Common myeloid progenitor, CD34-positive (primary cell): ENCODE results near the gene GTF2H4.
A peak's percentile ranks its signal among the peaks of the same experiment; 100 is the strongest.

Experiments used
- CTCF ChIA-PET: fragments of 350-600 bp; sonication (Branson Sonifier 250); formaldehyde crosslinking; loops from one replicate; lab custom pipeline; 2021; ENCODE audit warnings: antibody characterized with exemption; lab: Charles Lee
- POLR2A ChIA-PET: fragments of 350-600 bp; sonication (Branson Sonifier 250); formaldehyde crosslinking; loops from one replicate; lab custom pipeline; 2021; ENCODE audit warnings: antibody characterized with exemption; lab: Charles Lee
- DNase-seq, 3 donors: peaks; one replicate each; pipeline versions ENCODE4 v3.0.0 to v3.0.0-alpha.2; 2013
- H3K27ac ChIP-seq, 2 experiments: 1 replicate in 1 of 2; 2 replicates in 1 of 2; pipeline ENCODE4 v1.7.0; 2013; ENCODE audit warnings: inconsistent platforms in 2 of 2, low read length in 2 of 2, mild to moderate bottlenecking in 2 of 2, low read depth in 1 of 2, moderate library complexity in 1 of 2; ENCODE audit not compliant: severe bottlenecking in 2 of 2, insufficient read depth in 1 of 2, poor library complexity in 1 of 2
- H3K27me3 ChIP-seq, 5 experiments: replicated peaks in 2 of 5; 1 replicate in 3 of 5; 2 replicates in 2 of 5; pipeline versions ENCODE4 v1.6.1 to v1.7.0; 2013; ENCODE audit warnings: low read length in 4 of 5, mild to moderate bottlenecking in 2 of 5, moderate library complexity in 2 of 5, inconsistent platforms in 1 of 5; ENCODE audit not compliant: insufficient read depth in 5 of 5, control insufficient read depth in 4 of 5
- H3K36me3 ChIP-seq, 4 experiments: 1 replicate in 2 of 4; 2 replicates in 2 of 4; pipeline versions ENCODE4 v1.6.1 to v1.7.0; 2013; ENCODE audit warnings: low read length in 3 of 4, control low read depth in 1 of 4, mild to moderate bottlenecking in 1 of 4; ENCODE audit not compliant: control insufficient read depth in 4 of 4, insufficient read depth in 4 of 4
- H3K4me1 ChIP-seq, 4 experiments: 1 replicate in 3 of 4; 2 replicates in 1 of 4; pipeline versions ENCODE4 v1.6.1 to v1.7.1; 2013; ENCODE audit warnings: low read length in 3 of 4, mild to moderate bottlenecking in 3 of 4, control low read depth in 1 of 4, inconsistent platforms in 1 of 4, moderate library complexity in 1 of 4; ENCODE audit not compliant: control insufficient read depth in 4 of 4, insufficient read depth in 4 of 4; ENCODE audit errors: control extremely low read depth in 1 of 4
- H3K4me3 ChIP-seq, 7 experiments: 1 replicate in 4 of 7; 2 replicates in 3 of 7; pipeline versions ENCODE4 v1.5.1 to v1.7.0; 2013; ENCODE audit warnings: mild to moderate bottlenecking in 7 of 7, low read length in 6 of 7, moderate library complexity in 6 of 7, inconsistent platforms in 2 of 7, low read depth in 2 of 7, control low read depth in 1 of 7; ENCODE audit not compliant: insufficient read depth in 4 of 7, control insufficient read depth in 1 of 7; ENCODE audit errors: extremely low read depth in 1 of 7
- H3K9me3 ChIP-seq, 5 experiments: 1 replicate in 4 of 5; 2 replicates in 1 of 5; pipeline versions ENCODE4 v1.6.1 to v1.7.1; 2013; ENCODE audit warnings: low read length in 4 of 5, mild to moderate bottlenecking in 2 of 5, inconsistent platforms in 1 of 5, low read depth in 1 of 5, moderate library complexity in 1 of 5; ENCODE audit not compliant: control insufficient read depth in 4 of 5, insufficient read depth in 2 of 5; ENCODE audit errors: control extremely low read depth in 1 of 5
- WGBS: methylation state at CpG from one replicate; pipeline ENCODE4 v1.1.5; 2013; ENCODE audit not compliant: insufficient coverage; 5-methylcytosine and 5-hydroxymethylcytosine counted together

Gene GTF2H4

DNA sequence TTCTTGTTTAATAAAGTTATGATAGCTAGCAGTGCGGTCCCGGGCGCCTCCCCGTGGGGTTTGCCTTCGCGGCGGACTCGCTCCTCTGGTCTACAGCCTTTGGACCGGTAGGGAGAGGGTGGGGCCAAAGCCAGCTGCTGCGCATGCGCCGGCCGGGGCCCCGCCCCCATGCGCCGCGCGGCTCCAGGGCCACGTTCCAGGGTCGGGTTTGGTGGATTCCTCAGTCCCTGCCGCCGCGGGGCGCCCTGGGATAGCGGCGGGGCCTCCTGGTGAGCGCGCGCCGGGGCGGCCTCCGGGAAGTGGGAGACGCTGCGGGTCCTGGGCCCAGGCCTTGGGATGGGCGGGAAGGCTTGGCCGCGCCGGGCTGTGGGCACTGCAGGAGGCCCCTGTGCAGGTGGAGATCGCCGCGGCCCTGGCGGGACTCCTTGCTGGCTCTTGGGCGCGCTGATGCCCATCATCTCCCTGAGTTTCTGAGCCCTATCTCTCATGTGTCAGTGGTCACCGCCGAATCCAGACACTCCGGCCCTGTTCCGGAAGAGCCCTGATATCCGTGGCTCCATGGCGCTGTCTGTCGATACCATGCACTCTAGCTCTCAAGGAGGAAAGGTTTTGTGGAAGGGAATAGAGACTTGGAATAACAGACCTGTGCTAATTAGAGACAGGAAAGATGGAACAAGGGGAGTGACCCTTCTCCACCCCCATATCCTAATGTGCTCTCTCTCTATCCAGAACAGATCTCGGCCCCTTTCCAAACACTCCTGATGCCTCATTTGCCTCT lies 6.3 kb downstream of the GTF2H4 start, which contains the start of gene VARS2:
Gene VARS2 (plus strand): TSS at position 163 of the 778 bp plus-strand sequence. CDS start 599 bp downstream, at position 762.
- H3K27me3 ChIP-seq, result no peaks in the 10 kb centered on the region
- peaks cover 3 to 50% (median 37%) of the 10 kb centered on the region in 4 experiments for H3K36me3 ChIP-seq
- peak within 1 kb of the TSS; percentile 15 to 88 (median 76) for H3K4me3 ChIP-seq
- peak; percentile 85 to 88 (median 86) for DNase-seq
- CTCF ChIA-PET, result interaction anchor here (0.5 to 11.1 kb wide), 26 partner anchors 9 to 284 kb away, joined by 3 to 119 read pairs (median 6); partner anchors contain the start of genes DDR1 and MUCL3
- WGBS, result under 1% methylated on average over 44 of the region's 52 CpGs
- POLR2A ChIA-PET, result interaction anchor here (0.6 to 1.0 kb wide), 3 partner anchors 62 to 172 kb away, joined by 3 to 4 read pairs (median 3); no protein-coding TSS in a partner anchor
- peaks cover 0 to 23% (median 22%) of the 10 kb centered on the region in 4 experiments for H3K4me1 ChIP-seq
- H3K27ac ChIP-seq, result peak within 1 kb of the TSS in 1 of 2 experiments; percentile 67
- no peaks in the 10 kb centered on the region for H3K9me3 ChIP-seq

GRCh38 chr6:30914854-30915590 lies 7.0 kb downstream of the GTF2H4 start:
- WGBS, result 54% methylated on average over 12 of the region's 17 CpGs
- no peaks in the 10 kb centered on the region for H3K27me3 ChIP-seq
- H3K9me3 ChIP-seq, result no peaks in the 10 kb centered on the region
- H3K27ac ChIP-seq, result peak overlapping the region in 1 of 2 experiments; percentile 67
- peaks cover 3 to 57% (median 39%) of the 10 kb centered on the region in 4 experiments for H3K36me3 ChIP-seq
- ChIA-PET CTCF (interaction anchor here (0.6 to 11.1 kb wide), 32 partner anchors 9 to 285 kb away, joined by 3 to 119 read pairs (median 5); partner anchors contain the start of genes DDR1, MUCL3 and PSORS1C1), POLR2A (interaction anchor here (0.6 to 0.8 kb wide), 3 partner anchors 25 to 172 kb away, joined by 3 to 4 read pairs (median 3); no protein-coding TSS in a partner anchor)
- peak in 1 of 3 donors; percentile 13 for DNase-seq
- peak overlapping the region in 6 of 7 experiments; percentile 15 to 88 (median 80) for H3K4me3 ChIP-seq
- peaks cover 0 to 23% (median 22%) of the 10 kb centered on the region in 4 experiments for H3K4me1 ChIP-seq

DNA sequence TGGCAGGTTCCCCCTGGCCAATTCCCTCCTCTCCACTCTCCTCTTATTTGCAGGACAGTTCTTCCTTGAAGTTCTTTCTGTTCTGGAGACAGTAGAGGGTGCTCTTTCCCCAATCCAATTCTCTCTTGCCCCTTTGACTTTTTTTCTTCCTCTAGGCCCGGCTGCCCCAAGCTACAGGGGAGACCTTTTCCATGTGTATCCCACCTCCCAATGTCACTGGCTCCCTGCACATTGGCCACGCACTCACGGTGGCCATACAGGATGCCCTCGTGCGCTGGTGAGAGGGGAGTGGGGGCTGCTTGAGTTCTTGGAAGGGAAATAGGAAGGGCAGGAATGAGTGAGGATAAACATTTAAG lies 7.6 kb downstream of the GTF2H4 start:
- H3K27me3 ChIP-seq, result no peaks in the 10 kb centered on the region
- no peaks in the 10 kb centered on the region for H3K9me3 ChIP-seq
- POLR2A ChIA-PET, result interaction anchor here (0.6 kb wide), 2 partner anchors 24 to 43 kb away, joined by 3 read pairs; no protein-coding TSS in a partner anchor
- H3K4me3 ChIP-seq, result peak overlapping the region in 2 of 7 experiments; percentile 84 to 88
- H3K27ac ChIP-seq, result peak overlapping the region in 1 of 2 experiments; percentile 67
- peaks cover 0 to 23% (median 22%) of the 10 kb centered on the region in 4 experiments for H3K4me1 ChIP-seq
- CTCF ChIA-PET, result interaction anchor here (0.7 to 11.1 kb wide), 36 partner anchors 9 to 279 kb away, joined by 3 to 119 read pairs (median 5); partner anchors contain the start of genes DDR1, MUCL3 and PSORS1C1
- 7% methylated on average over 4 of the region's 5 CpGs for WGBS
- peak; percentile 68 to 77 (median 69) for DNase-seq
- peaks cover 3 to 59% (median 40%) of the 10 kb centered on the region in 4 experiments for H3K36me3 ChIP-seq

DNA sequence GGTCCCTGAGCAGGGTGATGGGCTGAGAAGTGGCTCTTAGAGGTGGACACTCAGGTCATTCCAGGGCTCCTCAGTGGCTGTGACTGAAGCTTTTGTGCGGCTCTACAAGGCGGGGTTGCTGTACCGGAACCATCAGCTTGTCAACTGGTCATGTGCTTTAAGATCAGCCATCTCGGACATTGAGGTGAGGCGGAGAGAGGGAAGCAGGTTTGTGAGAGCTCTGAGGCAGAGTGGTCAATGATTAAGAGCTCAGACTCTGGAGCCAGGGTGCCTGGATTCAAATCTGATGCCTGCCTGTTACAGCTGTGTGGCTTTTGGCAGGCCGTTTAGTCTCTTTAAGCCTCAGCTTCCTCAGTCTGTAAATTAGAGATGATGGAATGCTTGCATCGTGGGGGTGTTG lies 9.0 kb downstream of the GTF2H4 start:
- H3K4me3 ChIP-seq, result no peak overlapping the region
- POLR2A ChIA-PET, result interaction anchor here (0.6 kb wide), 1 partner anchor 213 kb away, joined by 3 read pairs; no protein-coding TSS in a partner anchor
- H3K4me1 ChIP-seq, result peaks cover 0 to 23% (median 22%) of the 10 kb centered on the region in 4 experiments
- H3K36me3 ChIP-seq, result peaks cover 0 to 58% (median 43%) of the 10 kb centered on the region in 4 experiments
- CTCF ChIA-PET, result interaction anchor here (0.8 to 11.1 kb wide), 14 partner anchors 8 to 209 kb away, joined by 3 to 119 read pairs (median 5); partner anchors contain the start of genes MUCL3 and PSORS1C1
- peak overlapping the region in 1 of 2 experiments; percentile 14 for H3K27ac ChIP-seq
- DNase-seq, result no peak
- H3K27me3 ChIP-seq, result no peaks in the 10 kb centered on the region
- no peaks in the 10 kb centered on the region for H3K9me3 ChIP-seq
- 93% methylated on average over 5 of the region's 7 CpGs for WGBS

GRCh38 chr6:30917487-30917886 lies 9.5 kb downstream of the GTF2H4 start:
- Histone ChIP-seq H3K36me3 (peaks cover 0 to 59% (median 43%) of the 10 kb centered on the region in 4 experiments), H3K9me3 (no peaks in the 10 kb centered on the region), H3K27me3 (no peaks in the 10 kb centered on the region), H3K4me1 (peaks cover 0 to 23% (median 22%) of the 10 kb centered on the region in 4 experiments), H3K27ac (no peak overlapping the region), H3K4me3 (no peak overlapping the region)
- 95% methylated on average over 8 of the region's 8 CpGs for WGBS
- ChIA-PET POLR2A (interaction anchor here (0.6 kb wide), 1 partner anchor 212 kb away, joined by 3 read pairs; no protein-coding TSS in a partner anchor), CTCF (interaction anchor here (0.8 to 11.1 kb wide), 9 partner anchors 35 to 209 kb away, joined by 3 to 119 read pairs (median 4); no protein-coding TSS in a partner anchor)
- DNase-seq, result no peak

DNA sequence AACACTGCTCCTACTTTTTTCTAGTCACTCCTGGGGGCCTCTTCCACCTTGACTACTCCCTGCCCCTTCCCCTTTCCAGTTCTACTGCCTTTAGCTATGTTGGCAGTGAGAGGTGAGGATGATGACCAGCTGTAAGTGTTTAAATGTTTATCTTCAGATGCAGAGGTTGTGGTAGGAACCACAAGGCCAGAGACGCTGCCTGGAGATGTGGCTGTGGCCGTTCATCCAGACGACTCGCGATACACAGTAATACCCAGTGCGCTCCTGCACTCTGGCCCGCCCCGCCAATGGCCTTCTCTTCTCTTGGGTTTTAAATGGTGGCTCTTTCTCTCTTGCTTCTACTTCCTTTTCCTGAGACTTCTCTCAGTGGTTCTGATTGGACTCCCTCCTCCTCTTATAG lies 10.7 kb downstream of the GTF2H4 start:
- CTCF ChIA-PET, result interaction anchor here (0.5 to 11.1 kb wide), 8 partner anchors 11 to 286 kb away, joined by 3 to 119 read pairs (median 8); no protein-coding TSS in a partner anchor

More for the DNA sequence above, 10.7 kb downstream of the GTF2H4 start:
- POLR2A ChIA-PET, result no interaction called here
- H3K36me3 ChIP-seq, result peaks cover 0 to 60% (median 46%) of the 10 kb centered on the region in 4 experiments
- 81% methylated on average over 8 of the region's 8 CpGs for WGBS
- no peak overlapping the region for H3K27ac ChIP-seq
- no peaks in the 10 kb centered on the region for H3K9me3 ChIP-seq
- no peak overlapping the region for H3K4me3 ChIP-seq
- DNase-seq, result peak; percentile 44 to 88 (median 78)
- no peaks in the 10 kb centered on the region for H3K27me3 ChIP-seq
- H3K4me1 ChIP-seq, result peaks cover 0 to 20% (median 19%) of the 10 kb centered on the region in 4 experiments
